SKM-1 treated with dmso at 0.1 percent for 144 hours (cell line): ENCODE results near the gene CORO2B.
"Not testable (repeated sequence)": the region's sequence is repeated elsewhere in the genome, so short reads cannot be mapped to it uniquely, and the experiment has no call there.

Experiments used
- DNase-seq: peaks from one replicate; lab custom pipeline; 2025; ENCODE audit not compliant: unreplicated experiment; lab: John Stamatoyannopoulos, UW

Gene CORO2B

DNA sequence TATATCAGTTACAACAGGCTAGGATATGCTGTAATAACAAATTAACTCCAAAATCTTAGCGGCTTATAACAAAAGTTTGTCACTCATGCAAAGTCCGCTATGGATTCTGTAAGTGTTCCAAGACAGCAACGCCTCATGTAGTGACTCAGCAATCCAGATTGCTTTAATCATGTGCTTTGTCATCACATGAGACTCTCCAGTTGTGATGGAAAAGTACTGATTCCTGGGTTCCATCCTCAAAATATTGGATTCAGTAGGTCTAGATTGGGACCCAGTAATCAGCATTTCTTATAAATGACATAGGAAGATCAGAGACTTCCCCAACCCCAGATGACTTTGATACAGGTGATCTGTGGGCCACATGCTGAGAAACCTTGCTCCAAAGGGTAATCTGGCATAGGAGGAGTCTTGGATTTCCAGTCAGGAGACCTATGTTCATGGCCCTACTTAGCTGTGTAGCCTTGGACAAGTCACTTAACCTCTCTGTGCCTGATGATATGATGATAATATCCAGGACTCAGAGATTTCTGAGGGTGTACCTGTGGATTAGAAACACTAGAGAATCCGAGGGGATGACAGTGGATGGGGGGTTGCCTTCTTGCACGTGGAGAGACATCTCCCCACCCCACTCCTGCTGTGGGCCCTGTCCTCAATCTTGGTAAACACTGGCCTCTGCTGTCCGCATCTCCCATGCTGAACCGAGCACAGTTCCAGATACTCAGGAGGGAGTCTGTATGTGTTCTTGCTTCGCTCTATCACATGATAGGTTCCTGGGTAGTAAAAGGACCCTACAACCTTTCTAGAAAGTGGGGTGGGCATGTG, 65.5 kb downstream of the CORO2B start:
- DNase-seq = no peak

DNA sequence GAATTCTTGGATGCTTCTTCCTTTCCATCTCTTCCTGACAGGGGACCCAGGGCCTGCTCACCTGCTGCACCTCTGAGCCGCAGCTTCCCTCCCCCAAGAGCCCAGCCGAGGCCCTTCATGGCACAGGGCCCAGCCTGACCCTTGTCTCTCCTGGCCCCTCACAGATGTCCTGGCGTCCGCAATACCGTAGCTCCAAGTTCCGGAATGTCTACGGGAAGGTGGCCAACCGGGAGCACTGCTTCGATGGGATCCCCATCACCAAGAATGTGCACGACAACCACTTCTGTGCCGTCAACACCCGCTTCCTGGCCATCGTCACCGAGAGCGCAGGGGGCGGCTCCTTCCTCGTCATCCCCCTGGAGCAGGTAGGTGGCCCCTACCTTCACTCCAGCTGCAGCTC, 66.2 kb downstream of the CORO2B start:
- DNase-seq = no peak

DNA sequence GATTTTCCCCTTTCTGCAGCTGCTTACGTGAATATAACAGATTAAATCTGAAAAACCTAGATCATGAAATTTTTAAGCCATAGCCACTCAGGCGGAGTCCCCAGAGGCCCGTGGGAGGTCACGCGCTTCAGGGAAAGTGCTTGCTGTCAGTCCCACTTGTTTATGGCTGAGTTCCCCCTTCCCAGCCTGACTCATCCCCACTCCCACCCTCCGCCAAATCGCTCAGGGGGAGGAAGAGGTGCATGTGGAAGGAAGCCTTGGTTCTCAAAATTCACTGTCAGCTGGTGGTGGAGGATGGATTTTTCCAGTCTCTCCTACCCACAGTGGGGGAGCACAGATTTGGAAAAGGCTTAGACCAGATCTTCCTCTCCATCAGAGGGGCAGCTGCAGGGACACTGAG, 67.4 kb downstream of the CORO2B start:
- no peak for DNase-seq

DNA sequence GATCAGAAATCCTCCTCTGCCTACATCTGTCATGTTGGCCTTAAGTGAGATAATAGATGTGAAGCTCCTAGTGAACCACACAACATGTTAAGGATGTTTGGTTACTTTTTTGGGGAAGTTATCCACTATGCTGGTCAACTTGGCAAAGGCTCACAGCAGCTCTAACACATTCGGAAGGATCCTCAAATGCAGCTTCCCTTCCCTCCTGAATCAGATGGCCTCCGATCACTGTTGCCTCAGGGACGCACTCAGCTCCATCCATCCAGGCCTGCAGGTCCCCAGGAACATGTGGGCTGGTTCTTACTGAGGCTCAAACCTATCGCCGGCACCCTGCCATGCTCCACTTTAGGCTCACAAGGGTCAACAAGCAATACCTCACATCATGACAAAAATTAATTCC, 67.9 kb downstream of the CORO2B start:
- DNase-seq = no peak

DNA sequence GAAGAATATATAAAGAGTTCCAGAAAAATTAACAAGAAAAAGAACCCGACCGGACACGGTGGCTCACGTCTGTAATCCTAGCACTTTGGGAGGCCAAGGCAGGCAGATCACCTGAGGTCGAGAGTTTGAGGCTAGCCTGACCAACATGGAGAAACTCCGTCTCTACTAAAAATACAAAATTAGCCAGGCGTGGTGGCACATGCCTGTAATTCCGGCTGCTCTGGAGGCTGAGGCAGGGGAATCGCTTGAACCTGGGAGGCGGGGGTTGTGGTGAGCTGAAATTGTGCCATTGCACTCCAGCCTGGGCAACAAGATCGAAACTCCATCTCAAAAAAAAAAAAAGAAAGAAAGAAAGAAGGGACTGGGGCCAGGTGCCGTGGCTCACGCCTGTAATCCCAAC, 68.6 kb downstream of the CORO2B start:
- not testable (repeated sequence) for DNase-seq

DNA sequence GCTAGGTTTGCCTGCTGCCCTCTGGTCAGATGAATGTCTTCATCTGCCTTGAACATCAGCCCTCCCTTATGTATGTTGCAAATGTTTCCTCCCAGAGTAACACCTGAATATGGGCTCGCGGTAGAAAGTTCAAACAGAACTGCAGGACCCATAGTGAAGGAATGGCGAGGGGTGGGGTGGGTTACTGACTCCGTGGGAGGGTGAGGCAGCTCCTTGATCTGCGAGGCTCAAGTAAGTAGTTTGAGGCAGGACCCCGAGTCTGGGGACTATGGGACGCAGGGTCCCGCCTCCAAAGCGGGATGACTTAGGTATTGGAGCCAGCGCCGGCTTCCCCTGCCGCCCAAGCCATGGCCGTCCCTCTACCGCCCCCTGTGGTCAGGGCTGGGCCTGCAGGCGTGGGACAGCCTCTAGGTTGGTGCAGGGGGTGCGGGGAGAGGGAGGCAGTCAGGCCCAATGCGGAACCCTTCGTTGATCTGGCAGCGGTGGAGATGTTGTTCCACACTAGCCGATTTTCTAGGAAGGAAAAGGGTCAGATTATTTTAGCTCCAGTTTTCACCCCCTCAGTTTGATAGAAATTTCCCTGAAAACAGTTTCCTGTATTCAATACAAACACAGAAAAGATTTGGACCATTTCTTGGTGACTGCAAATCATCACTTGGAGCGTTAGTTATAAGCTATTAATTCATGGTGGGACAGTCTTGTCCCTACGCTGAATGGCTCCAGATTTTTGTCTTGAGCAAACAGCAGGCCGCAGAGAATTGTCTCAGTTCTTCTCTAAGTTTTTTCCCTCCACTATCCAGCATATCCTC, 72.3 kb downstream of the CORO2B start:
- no peak for DNase-seq

DNA sequence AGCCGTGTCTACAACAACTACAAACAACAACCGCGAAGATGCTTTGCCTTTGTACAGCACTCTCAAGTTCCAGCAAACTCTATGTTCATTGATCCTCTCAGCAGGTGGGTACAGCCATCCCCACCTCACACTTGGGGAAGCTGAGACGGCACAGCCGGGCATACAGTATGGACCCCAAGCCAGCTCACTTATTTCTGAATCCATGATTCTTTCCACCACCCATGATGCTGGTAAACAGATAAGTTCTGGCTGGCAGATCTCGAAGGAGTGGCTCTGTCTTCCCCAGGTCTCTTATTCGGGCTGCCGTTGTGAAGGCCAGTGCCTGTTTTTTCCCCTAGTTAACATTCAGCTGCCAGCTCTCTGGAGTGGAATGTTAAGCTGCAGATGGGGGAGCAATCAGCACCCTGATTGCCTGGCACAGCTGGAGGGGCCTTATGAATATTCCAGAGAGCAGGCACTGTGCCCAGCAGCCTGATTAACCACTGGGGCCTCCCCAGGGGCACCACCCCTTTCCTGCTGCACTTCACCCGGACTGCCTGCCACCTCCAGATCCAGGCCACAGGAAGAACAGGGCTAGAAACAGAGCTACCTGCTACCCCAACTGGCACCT, 73.2 kb downstream of the CORO2B start:
- DNase-seq = no peak

DNA sequence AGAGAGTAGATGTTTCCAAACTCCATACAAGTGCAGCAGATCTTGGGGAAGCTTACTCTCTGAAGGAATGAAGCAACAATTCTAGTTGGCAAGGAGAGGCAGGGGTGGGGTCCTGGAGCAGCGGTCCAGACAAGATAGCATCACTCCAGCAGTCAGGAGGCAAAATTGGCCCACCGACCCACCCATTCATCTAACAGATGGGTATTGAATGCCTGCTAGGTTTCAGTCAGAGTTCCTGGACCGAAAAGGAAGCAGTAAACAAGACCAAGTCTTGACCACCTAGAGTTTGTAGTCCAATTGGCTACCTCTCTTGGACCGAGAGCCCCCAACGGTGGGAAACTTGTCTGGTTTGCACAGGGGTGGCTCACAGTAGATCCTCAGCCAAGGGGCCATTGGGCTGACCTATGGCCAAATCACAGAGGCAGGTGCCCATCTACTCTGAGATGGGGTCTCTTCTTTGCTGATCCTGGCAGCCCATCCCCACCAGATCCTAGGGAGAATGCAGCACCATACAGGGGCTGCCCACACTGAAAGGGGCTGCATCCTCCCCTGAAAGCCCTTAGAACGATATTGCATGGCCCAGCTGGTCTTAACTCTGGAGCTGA, 74.3 kb downstream of the CORO2B start:
- DNase-seq = no peak

DNA sequence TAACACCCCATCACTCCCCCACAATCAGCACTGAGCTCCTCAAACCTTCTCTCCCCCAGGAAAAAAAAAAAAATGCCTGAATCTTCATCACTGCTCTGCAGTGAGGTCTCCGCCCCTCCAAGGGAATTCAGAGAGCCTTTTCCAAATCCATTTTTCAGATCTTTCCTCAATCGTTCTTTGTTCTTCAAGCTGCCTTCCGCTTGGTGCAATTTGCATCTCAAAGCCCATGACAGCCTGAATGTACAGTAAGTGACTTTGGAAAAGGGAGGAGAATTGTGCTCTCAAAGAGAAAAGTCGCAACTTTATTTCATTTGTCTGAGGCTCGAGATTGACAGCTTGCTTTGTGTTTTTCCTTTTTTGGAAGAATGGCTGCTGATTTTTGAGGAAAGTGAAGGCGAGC, 75.0 kb downstream of the CORO2B start:
- DNase-seq = no peak

DNA sequence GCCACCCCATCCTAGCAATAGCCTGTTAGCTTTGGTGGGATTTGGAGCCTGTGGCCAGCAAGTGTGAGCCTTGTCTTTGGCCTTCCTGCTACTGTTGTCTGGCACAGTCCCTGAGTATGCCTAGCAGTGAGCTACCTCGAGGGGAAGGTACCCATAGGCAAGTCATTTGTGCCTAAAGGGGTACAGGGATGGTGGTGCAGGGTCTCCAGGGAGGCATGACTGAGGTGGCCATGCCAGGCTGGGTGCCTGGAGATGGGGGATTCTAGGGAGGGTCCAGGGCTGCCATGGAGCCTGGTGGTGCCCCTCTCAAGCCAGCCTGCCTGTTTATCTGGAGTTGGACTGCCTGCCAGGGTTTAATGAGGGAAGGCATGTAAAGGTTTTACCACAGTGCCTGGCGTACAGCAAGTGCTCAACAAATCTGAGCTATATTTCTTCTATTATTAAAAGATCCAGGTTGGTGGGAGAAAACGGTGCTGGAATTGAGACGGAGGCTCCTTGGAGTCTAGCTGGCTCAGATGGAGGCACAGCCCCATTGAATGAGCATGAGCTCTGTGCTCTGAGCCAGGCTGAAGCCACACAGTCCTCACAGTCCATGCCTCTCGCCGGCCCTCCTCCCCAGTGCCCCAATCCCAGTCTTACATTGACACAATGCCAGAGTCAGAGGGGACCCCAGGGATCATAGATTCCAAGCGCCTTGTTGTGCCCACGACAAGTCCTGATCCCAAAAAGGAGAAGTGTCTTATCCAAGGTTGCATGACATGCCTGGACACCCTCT, 76.2 kb downstream of the CORO2B start:
- DNase-seq = no peak

DNA sequence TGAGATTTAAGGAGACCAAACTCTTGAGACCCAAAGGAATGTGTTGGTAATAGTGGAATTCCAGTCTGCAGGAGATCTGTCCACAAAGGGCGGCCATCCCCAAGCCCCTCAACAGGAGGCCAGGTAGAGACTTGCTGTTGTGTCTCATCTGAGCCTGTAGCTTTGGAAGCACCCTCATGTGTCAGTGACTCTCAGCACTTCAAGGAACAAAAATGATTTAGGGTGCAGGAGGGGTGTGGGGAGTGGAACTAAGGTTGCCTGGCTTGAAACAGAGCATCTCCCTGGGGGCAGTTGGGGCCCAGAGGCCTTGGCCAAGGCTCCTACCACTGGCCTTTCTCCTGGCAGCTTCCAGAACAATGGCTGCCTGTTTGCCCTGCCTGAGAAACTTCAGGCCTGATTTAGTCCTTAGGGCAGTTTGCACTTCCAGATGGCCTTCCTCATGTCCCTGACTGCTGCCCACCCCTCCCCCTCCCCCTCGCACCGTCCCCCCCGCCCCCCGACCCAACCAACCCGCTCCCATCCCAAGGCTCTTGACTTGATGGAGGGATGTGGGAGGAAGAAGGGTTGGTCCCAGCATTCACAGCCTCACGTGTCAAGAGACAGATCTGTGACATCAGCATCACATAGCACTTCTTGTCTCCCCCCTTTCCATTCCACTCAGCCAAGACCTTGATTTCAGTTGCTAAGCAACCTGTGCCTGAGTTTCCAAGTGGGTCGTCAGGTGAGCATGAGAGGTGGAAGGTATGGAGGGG, 77.1 kb downstream of the CORO2B start:
- DNase-seq = no peak

DNA sequence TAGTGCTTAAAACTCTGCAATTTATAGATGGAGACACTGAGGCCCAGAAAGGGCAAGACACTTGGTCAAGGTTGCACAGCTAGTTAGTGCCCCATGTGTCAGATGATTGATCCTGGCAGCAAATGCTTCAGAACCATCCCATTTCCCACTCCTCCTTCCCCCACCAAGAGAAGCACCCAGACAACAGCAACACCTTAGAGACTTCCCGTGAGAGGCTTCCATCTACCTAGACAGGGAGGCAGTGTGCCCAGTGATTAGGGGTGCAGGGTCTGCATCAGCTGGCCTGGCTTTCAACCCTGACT, 77.6 kb downstream of the CORO2B start:
- no peak for DNase-seq

DNA sequence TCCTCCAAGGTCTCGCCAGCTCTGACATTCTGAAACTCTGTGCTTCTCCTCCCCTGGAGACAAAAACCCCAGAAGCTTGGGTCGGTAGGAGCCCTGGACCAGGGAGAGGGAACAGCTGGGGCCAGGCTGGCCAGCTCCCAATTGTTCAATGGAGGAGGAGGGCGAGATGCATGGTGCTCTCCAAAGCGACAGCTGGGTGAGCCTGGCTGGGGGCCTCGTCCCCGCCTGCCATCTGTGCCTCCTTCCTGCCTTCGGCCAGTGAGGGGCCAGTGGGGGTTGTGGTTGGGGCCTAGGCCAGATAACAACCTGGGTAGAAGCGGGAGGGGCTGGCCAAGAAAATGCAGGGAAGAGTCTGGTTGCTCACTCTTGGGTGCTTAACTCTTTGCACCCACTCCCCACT, 79.4 kb downstream of the CORO2B start:
- no peak for DNase-seq

DNA sequence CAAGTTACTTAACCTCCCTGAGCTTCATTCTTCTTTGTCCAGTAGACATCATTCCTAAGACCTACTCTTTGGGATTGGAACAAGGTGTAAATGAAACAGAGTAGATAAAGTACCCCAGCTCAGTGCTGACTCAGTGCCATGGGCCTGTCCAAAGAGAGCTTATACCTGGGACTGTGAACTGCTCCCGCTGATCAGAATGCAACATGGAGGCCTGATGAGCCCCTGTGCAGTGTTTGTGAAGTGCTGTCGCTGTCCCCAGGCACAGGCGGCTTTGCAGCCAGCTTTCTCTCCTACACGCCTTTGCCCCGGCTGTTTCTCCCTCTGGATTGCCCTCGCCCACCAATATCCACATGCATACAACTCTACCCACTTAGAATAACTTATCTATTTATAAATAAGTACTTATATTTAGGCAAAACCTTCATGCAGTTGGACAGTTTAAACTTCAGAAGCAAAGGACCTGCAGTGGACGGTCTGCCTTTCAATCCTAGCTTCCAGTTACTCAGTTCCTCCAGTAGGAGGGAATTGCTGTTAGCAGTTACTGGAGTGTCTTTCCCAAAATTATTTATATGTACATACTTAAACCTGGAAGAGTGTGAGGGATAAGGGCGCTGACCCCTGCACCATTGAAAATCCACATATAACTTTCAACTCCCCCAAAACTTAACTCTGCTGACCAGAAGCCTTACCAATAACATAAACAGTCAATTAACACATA, 80.0 kb downstream of the CORO2B start:
- DNase-seq = no peak

DNA sequence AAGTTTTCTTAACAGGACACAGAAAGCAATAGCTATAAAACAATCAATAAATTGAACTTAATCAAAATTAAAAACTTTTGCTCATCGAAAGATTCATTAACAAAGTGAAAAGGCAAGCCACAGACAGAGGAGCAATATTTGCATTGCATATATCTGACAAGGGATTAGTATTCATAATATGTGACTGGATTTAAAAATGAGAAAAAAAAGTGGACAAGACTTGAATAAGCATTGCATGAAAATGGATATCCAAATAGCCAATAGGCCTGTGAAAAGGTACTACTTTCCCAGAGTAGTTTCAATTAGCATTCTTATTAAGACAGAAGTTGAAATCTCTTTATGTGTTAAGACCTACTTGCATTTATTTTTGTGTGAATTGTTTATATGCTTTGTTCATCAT, 84.7 kb downstream of the CORO2B start:
- no peak for DNase-seq

DNA sequence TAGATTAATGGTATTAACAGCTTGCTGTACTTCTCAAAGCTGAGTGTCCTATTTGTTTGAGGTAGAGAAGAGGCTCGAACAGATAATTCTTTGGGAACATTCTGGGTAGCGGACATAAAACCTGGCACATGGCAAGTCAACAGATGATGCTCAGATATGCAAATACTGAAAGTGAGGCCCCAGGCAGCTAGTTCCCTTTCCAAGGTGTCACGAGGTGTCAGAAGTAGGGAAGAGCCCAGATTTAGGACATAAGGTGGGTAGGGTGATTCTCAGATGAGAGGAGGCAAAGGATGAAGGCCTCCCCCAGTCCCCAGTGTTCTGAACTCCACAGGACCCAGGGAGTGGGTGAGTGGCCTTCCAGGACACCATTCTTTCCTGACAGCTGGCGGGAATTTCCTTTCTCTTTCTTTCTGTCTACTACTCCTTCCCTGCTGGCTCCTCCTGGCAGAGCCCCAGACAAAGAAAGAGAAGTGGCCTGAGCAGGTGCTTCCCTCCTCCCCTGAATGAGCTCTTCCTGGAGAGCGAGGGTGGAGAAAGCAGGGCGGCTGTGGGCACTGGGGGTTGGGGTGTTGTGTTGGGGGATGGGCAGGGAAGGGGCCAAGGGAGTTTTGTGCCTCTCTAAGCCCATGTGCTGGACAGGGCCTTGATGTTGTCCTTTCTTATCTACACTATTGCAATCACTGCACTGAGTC, 87.5 kb downstream of the CORO2B start:
- DNase-seq = no peak

DNA sequence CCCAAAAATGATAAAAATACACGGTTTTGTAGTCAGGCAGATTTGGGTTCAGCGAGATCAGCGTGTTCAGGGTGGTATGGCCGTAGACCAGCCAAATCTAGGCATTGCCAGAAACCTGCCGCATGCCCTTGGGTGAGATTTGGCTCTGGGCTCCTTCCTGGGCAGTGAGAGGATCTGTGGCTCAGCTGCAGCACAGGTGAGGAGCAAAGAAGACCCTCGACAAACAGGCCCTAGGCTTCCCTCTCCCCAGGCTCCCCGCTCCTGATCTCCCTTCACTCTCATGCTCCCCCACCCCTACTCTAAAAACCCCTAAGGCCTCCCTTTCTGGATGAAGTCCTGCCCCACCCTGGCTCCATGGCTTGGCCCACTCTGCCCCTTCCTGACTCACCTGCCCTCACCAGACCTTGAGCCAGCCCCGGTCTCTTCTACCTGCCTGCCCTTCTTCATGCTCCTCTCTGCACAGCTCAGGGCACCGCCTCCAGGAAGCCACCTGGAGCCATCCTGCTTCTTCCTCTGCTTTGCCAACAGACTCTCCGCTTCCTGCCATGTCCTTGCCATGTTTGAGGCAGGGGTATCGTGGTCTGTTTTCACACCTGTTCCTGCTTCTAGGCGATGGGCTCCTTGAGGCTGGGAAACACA, 88.1 kb downstream of the CORO2B start:
- no peak for DNase-seq

DNA sequence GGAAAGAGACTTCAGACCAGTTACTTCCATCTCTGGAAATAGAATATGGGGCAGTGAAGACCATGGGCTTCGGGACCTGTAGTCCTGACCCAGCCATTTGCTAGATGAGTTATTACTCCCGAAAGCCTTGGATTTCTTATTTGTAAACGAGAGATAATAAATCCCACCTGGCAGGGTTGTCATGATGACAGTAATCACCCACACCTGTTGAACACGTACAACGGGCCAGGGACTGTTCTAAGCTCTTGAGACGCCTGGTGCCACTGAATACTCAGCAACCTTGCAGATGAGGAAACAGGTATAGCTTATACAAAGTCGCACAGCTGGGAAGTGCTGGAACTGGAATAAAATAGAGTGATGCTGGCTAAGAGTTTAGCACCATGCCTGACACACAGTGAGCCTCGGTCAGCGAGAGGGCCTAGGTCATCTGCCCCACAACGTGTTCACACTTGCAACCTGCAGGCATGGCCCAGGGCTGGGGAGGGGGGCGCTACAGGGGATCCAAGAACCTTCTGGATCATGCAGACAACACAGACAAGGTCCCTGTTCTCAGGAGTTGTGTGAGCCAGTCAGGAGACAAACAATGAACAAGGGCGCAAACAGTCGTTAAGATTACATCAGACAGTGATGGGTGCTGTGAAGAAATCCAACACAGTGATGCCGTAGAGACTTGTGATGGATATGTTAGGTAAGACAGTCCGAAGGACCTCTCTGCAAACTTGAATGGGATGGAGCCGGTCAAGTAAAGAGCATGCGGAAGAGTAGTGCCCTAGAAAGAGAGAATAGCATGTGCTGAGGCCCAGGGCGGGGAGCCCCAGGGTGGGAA, 89.2 kb downstream of the CORO2B start:
- DNase-seq = no peak
